H9 (cell line): ENCODE data around the gene RIMOC1. TPM values are rescaled to one million over a fixed set of nuclear protein-coding genes. Genes with fewer than 3 reads are reported as not detected.

ENCODE experiments used
- DNase-seq: peaks from one replicate; pipeline ENCODE4 v3.0.0-alpha.2; 2017
- H2AFZ ChIP-seq: one replicate; pipeline ENCODE4 v1.6.1; 2013; ENCODE audit warnings: mild to moderate bottlenecking, low read length, control low read depth, moderate library complexity
- H2AK5ac ChIP-seq: 2 replicates; pipeline ENCODE4 v1.6.1; 2013; ENCODE audit warnings: low read length, control low read depth, mixed read lengths; ENCODE audit not compliant: insufficient read length
- H2BK120ac ChIP-seq: one replicate; pipeline ENCODE4 v1.6.1; 2013; ENCODE audit warnings: low read depth, mild to moderate bottlenecking, low read length, control low read depth, inconsistent platforms; ENCODE audit not compliant: poor library complexity, severe bottlenecking
- H2BK12ac ChIP-seq: 2 replicates; pipeline ENCODE4 v1.6.1; 2013; ENCODE audit warnings: low read length, control low read depth, mixed read lengths, low read depth; ENCODE audit not compliant: insufficient read length
- H2BK15ac ChIP-seq: 2 replicates; pipeline ENCODE4 v1.6.1; 2013; ENCODE audit warnings: low read depth, low read length, control low read depth
- H2BK20ac ChIP-seq: one replicate; pipeline ENCODE4 v1.6.1; 2013; ENCODE audit warnings: low read depth, mild to moderate bottlenecking, low read length, control low read depth, inconsistent platforms; ENCODE audit not compliant: poor library complexity, severe bottlenecking
- H2BK5ac ChIP-seq: 2 replicates; pipeline ENCODE4 v1.6.1; 2013; ENCODE audit warnings: low read length, control low read depth, mixed read lengths; ENCODE audit not compliant: insufficient read length
- H3K14ac ChIP-seq: 2 replicates; pipeline ENCODE4 v1.6.1; 2013; ENCODE audit warnings: low read length, control low read depth; ENCODE audit not compliant: insufficient read depth
- H3K18ac ChIP-seq: 2 replicates; pipeline ENCODE4 v1.6.1; 2013; ENCODE audit warnings: low read depth, mild to moderate bottlenecking, mixed read lengths, low read length, control low read depth; ENCODE audit not compliant: insufficient read length
- H3K23ac ChIP-seq: 2 replicates; pipeline ENCODE4 v1.6.1; 2013; ENCODE audit warnings: low read length, control low read depth, mixed read lengths, low read depth; ENCODE audit not compliant: insufficient read length
- H3K23me2 ChIP-seq: 2 replicates; pipeline ENCODE4 v1.6.1; 2013; ENCODE audit warnings: low read depth, mild to moderate bottlenecking, mixed read lengths, low read length, control low read depth; ENCODE audit not compliant: insufficient read length, poor library complexity, severe bottlenecking
- H3K27ac ChIP-seq: 2 replicates; pipeline ENCODE4 v1.5.1; 2013; ENCODE audit warnings: low read length, control low read depth, mixed read lengths, low read depth; ENCODE audit not compliant: insufficient read length
- H3K27me3 ChIP-seq: 2 replicates; pipeline ENCODE4 v1.6.1; 2013; ENCODE audit warnings: low read length, control low read depth, inconsistent platforms; ENCODE audit not compliant: insufficient read depth
- H3K4ac ChIP-seq: 2 replicates; pipeline ENCODE4 v1.6.1; 2013; ENCODE audit warnings: low read depth, mild to moderate bottlenecking, control low read depth, inconsistent platforms, low read length, moderate library complexity
- H3K4me1 ChIP-seq: 2 replicates; pipeline ENCODE4 v1.6.1; 2013; ENCODE audit warnings: low read length, control low read depth, inconsistent platforms; ENCODE audit not compliant: insufficient read depth
- H3K4me2 ChIP-seq: 2 replicates; pipeline ENCODE4 v1.6.1; 2013; ENCODE audit warnings: low read length, control low read depth, mixed read lengths; ENCODE audit not compliant: insufficient read length, insufficient read depth
- H3K56ac ChIP-seq: 2 replicates; pipeline ENCODE4 v1.6.1; 2013; ENCODE audit warnings: low read depth, mild to moderate bottlenecking, mixed read lengths, low read length, control low read depth; ENCODE audit not compliant: insufficient read length
- H3K79me1 ChIP-seq: 2 replicates; pipeline ENCODE4 v1.6.1; 2013; ENCODE audit warnings: low read depth, mild to moderate bottlenecking, moderate library complexity, low read length, control low read depth, inconsistent platforms; ENCODE audit not compliant: insufficient read depth, poor library complexity, severe bottlenecking
- H3K79me2 ChIP-seq: 2 replicates; pipeline ENCODE4 v1.6.1; 2013; ENCODE audit warnings: low read length, control low read depth, inconsistent platforms; ENCODE audit not compliant: insufficient read depth
- H3K9ac ChIP-seq: 2 replicates; pipeline ENCODE4 v1.6.1; 2013; ENCODE audit warnings: low read length, control low read depth, mixed read lengths; ENCODE audit not compliant: insufficient read length; ENCODE audit errors: extremely low read depth
- H3K9me3 ChIP-seq: one replicate; pipeline ENCODE4 v1.6.1; 2013; ENCODE audit warnings: low read depth, low read length, inconsistent platforms; ENCODE audit not compliant: control insufficient read depth
- H3T11ph ChIP-seq: one replicate; pipeline ENCODE4 v1.6.1; 2013; ENCODE audit warnings: mild to moderate bottlenecking, low read length, control low read depth, inconsistent platforms
- H4K20me1 ChIP-seq: one replicate; pipeline ENCODE4 v1.6.1; 2013; ENCODE audit not compliant: control insufficient read depth, insufficient read length, insufficient read depth
- H4K5ac ChIP-seq: 2 replicates; pipeline ENCODE4 v1.6.1; 2013; ENCODE audit warnings: low read depth, mild to moderate bottlenecking, mixed read lengths, low read length, control low read depth; ENCODE audit not compliant: insufficient read length
- H4K8ac ChIP-seq: replicated peaks from 2 replicates; pipeline ENCODE4 v1.6.1; 2013; ENCODE audit warnings: low read length, control low read depth, mixed read lengths, low read depth; ENCODE audit not compliant: insufficient read length
- H4K91ac ChIP-seq: 2 replicates; pipeline ENCODE4 v1.6.1; 2013; ENCODE audit warnings: low read depth, mild to moderate bottlenecking, moderate library complexity, mixed read lengths, low read length, control low read depth; ENCODE audit not compliant: insufficient read length
- H3K27ac Mint-ChIP-seq, 3 experiments: 2 replicates in 2 of 3; 3 replicates in 1 of 3; pipeline ENCODE4 v1.8.0; 2020 to 2021; ENCODE audit warnings: mixed read lengths in 3 of 3, mild to moderate bottlenecking in 1 of 3, moderate library complexity in 1 of 3
- H3K27me3 Mint-ChIP-seq: 2 replicates; pipeline ENCODE4 v1.8.0; 2021; ENCODE audit warnings: low read depth, mild to moderate bottlenecking, moderate library complexity, mixed read lengths
- H3K36me3 Mint-ChIP-seq, 3 experiments: 2 replicates in 2 of 3; 3 replicates in 1 of 3; pipeline ENCODE4 v1.8.0; 2020 to 2021; ENCODE audit warnings: low read depth in 3 of 3, mixed read lengths in 3 of 3; ENCODE audit not compliant: insufficient read depth in 1 of 3
- H3K4me1 Mint-ChIP-seq, 2 experiments: 2 replicates each; pipeline ENCODE4 v1.8.0; 2020; ENCODE audit warnings: mixed read lengths in 2 of 2
- H3K4me3 Mint-ChIP-seq, 2 experiments: 2 replicates in 1 of 2; 3 replicates in 1 of 2; pipeline ENCODE4 v1.8.0; 2020 to 2021; ENCODE audit warnings: mild to moderate bottlenecking in 2 of 2, mixed read lengths in 2 of 2, moderate library complexity in 1 of 2
- H3K9me3 Mint-ChIP-seq, 2 experiments: 2 replicates in 1 of 2; 3 replicates in 1 of 2; pipeline ENCODE4 v1.8.0; 2020; ENCODE audit warnings: mild to moderate bottlenecking in 2 of 2, mixed read lengths in 2 of 2, moderate library complexity in 1 of 2
- CTCF ChIP-seq: fragments of 200-600 bp; sonication (generic); conservative IDR thresholded peaks from 3 replicates; pipeline ENCODE4 v1.8.0; 2021; ENCODE audit warnings: antibody characterized with exemption, mild to moderate bottlenecking
- total RNA-seq: library from RNA; stranded (reverse); gene quantifications from 2 replicates; pipeline ENCODE4 v1.2.1, GENCODE V29; 2021

Gene RIMOC1
- total RNA-seq, 1 experiment from 2014 or later = 43.3 TPM

- Mint-ChIP-seq H3K36me3 (peaks cover 2 to 7% (median 5%) of the 10 kb centered on the region in 3 experiments; a peak in 3 of 7 replicates), H3K27me3 (no peaks in the 10 kb centered on the region; the same call in 1 of the 2 replicates), H3K4me1 (no peaks in the 10 kb centered on the region), H3K9me3 (peaks cover 12 to 13% of the 10 kb centered on the region in 2 experiments), H3K27ac (no peak overlapping the region), H3K4me3 (no peak overlapping the region)
- H3K27ac ChIP-seq = no peak overlapping the region
- no peak overlapping the region for H2AFZ ChIP-seq
- H3K4me2 ChIP-seq = no peak overlapping the region
- no peak overlapping the region for H3K14ac ChIP-seq
- H3K9me3 ChIP-seq = no peaks in the 10 kb centered on the region
- no peaks in the 10 kb centered on the region for H3K27me3 ChIP-seq
- H3K79me1 ChIP-seq = no peaks in the 10 kb centered on the region
- no peak overlapping the region for H3K56ac ChIP-seq
- no peaks in the 10 kb centered on the region for H3K4me1 ChIP-seq
- H4K8ac ChIP-seq = no peak overlapping the region
- H3K18ac ChIP-seq = no peak overlapping the region
- no peak overlapping the region for H4K91ac ChIP-seq
- H2BK12ac ChIP-seq = no peak overlapping the region
- H3K9ac ChIP-seq = no peak overlapping the region
- H2BK120ac ChIP-seq = no peak overlapping the region
- H3K79me2 ChIP-seq = no peaks in the 10 kb centered on the region
- H3K23ac ChIP-seq = no peak overlapping the region
- DNase-seq = no peak
- H3K4ac ChIP-seq = no peak overlapping the region
- TF ChIP-seq CTCF = no peak
- H4K20me1 ChIP-seq = no peaks in the 10 kb centered on the region
- H3T11ph ChIP-seq = no peak overlapping the region
- no peak overlapping the region for H2BK20ac ChIP-seq
- no peak overlapping the region for H2BK15ac ChIP-seq
- no peak overlapping the region for H4K5ac ChIP-seq
- no peak overlapping the region for H2AK5ac ChIP-seq
- no peaks in the 10 kb centered on the region for H3K23me2 ChIP-seq
- no peak overlapping the region for H2BK5ac ChIP-seq
These were observed 18.9 kb upstream of the RIMOC1 start for GRCh38 chr5:41885286-41885685.
